ENCODE measurements around the gene CCDC43. TPM values are rescaled to one million over a fixed set of nuclear protein-coding genes. Genes with fewer than 3 reads are reported as not detected.

Gene CCDC43
- total and polyA plus RNA-seq, 2 of the 8 experiments (the other 6 are each of a cell fraction or from before 2014, with no cell fraction given), result 4.9 to 38.1 TPM

GRCh38 chr17:44673893-44674292 is 15.7 kb downstream of the CCDC43 start:
- H4K5ac ChIP-seq (ENCODE audit: insufficient read length, low read depth, low read length), result no peak overlapping the region
- H4K8ac ChIP-seq (ENCODE audit: extremely low read depth, insufficient read depth, low read length), result no peak overlapping the region
- H2AFZ ChIP-seq (ENCODE audit: low read length), result no peak overlapping the region
- no peak overlapping the region for H2BK120ac ChIP-seq (replicated peaks; ENCODE audit: low read depth, low read length)
- WGBS, 2 experiments (ENCODE audit: extremely low coverage in 1 of 2, insufficient coverage in 1 of 2, insufficient read length in 1 of 2, insufficient replicate concordance in 2 of 2, low coverage in 1 of 2, low lambda C conversion rate in 2 of 2, missing lambda C conversion rate in 1 of 2), result 95% methylated on average over 2 of the region's 2 CpGs; no CpG with 5 or more reads in 1 of the 2 experiments
- ChIA-PET POLR2A (ENCODE audit: partially characterized antibody) (interaction anchor here (0.6 to 1.6 kb wide), 2 partner anchors 12 to 367 kb away, joined by 3 read pairs; no protein-coding TSS in a partner anchor), CTCF (ENCODE audit: partially characterized antibody) (no interaction called here)
- no peak overlapping the region for H3K27ac ChIP-seq (ENCODE audit: low read depth, low read length)
- no peaks in the 10 kb centered on the region for H3K79me2 ChIP-seq (ENCODE audit: control insufficient read depth in 1 of 2, insufficient read depth in 2 of 2, low read length in 2 of 2)
- no peak overlapping the region for H2BK12ac ChIP-seq (ENCODE audit: low read depth, low read length)
- no peaks in the 10 kb centered on the region for H3K4me1 ChIP-seq (replicated peaks in 1 of 4; ENCODE audit: control insufficient read depth in 3 of 4, insufficient read depth in 4 of 4, low read length in 3 of 4)
- no peak overlapping the region for H2BK15ac ChIP-seq (ENCODE audit: low read length)
- no peak overlapping the region for H3K18ac ChIP-seq (ENCODE audit: extremely low read depth, low read length)
- H3K23ac ChIP-seq (ENCODE audit: insufficient read length), result no peak overlapping the region
- no peak overlapping the region for H2BK5ac ChIP-seq (ENCODE audit: low read depth, low read length)
- no peak overlapping the region for H3K4me3 ChIP-seq (ENCODE audit: extremely low read depth in 1 of 4, insufficient read depth in 2 of 4, low read depth in 3 of 4, low read length in 4 of 4)
- no peak overlapping the region for H2BK20ac ChIP-seq (ENCODE audit: low read length)
- H3K79me1 ChIP-seq (ENCODE audit: low read depth, low read length), result no peaks in the 10 kb centered on the region
- no peak for FAIRE-seq
- no peak for DNase-seq (ENCODE audit: low read depth in 1 of 2, low spot score in 2 of 2)
- no peak overlapping the region for H2AK5ac ChIP-seq (ENCODE audit: low read depth, low read length)
- H3K4me2 ChIP-seq (ENCODE audit: insufficient read depth in 1 of 2, low read depth in 2 of 2, low read length in 2 of 2), result no peak overlapping the region
- peaks cover 0 to 12% (median 1%) of the 10 kb centered on the region in 4 experiments; a peak in 5 of 8 replicates for H3K36me3 ChIP-seq (ENCODE audit: control insufficient read depth in 2 of 4, insufficient read depth in 4 of 4, low read length in 3 of 4)
- H3K9me3 ChIP-seq (ENCODE audit: insufficient read depth in 2 of 2, low read depth in 1 of 2, low read length in 1 of 2), result no peaks in the 10 kb centered on the region
- H3K23me2 ChIP-seq (ENCODE audit: low read depth, low read length), result no peaks in the 10 kb centered on the region
- no peaks in the 10 kb centered on the region for H4K20me1 ChIP-seq (replicated peaks in 1 of 2; ENCODE audit: control insufficient read depth in 1 of 2, insufficient read depth in 2 of 2, low read length in 2 of 2)
- no peaks in the 10 kb centered on the region for H3K27me3 ChIP-seq (replicated peaks in 1 of 4; ENCODE audit: control insufficient read depth in 3 of 4, extremely low read depth in 1 of 4, insufficient read depth in 3 of 4, low read length in 3 of 4)
- H3K4ac ChIP-seq (replicated peaks; ENCODE audit: insufficient read length, low read depth, low read length), result no peak overlapping the region
- no peak overlapping the region for H4K91ac ChIP-seq (replicated peaks; ENCODE audit: insufficient read length, low read length)
- H3K14ac ChIP-seq (ENCODE audit: insufficient read length), result no peak overlapping the region
- no peak overlapping the region for H3K9ac ChIP-seq (replicated peaks in 1 of 4; ENCODE audit: extremely low read depth in 1 of 4, low read depth in 3 of 4, low read length in 3 of 4)
- no peak overlapping the region for H3K56ac ChIP-seq (replicated peaks; ENCODE audit: insufficient read length, low read depth, low read length)
- TF ChIP-seq ATF3 (IDR thresholded peaks at IDR 0.05; ENCODE audit: insufficient read depth, low read depth, low read length) (no peak), KDM5A (IDR thresholded peaks at IDR 0.05; ENCODE audit: low read length) (no peak), GTF2F1 (IDR thresholded peaks at IDR 0.05; ENCODE audit: borderline replicate concordance, low read depth, low read length) (no peak), CBX8 (IDR thresholded peaks at IDR 0.05; ENCODE audit: borderline replicate concordance, low read depth, low read length) (no peak), BCL11A (IDR thresholded peaks at IDR 0.05; ENCODE audit: low read depth in 2 of 2, low read length in 2 of 2) (no peak), CBX5 (IDR thresholded peaks at IDR 0.05; ENCODE audit: low read depth, low read length) (no peak), SUZ12 (IDR thresholded peaks at IDR 0.05; ENCODE audit: low read length) (no peak), MAFK (IDR thresholded peaks at IDR 0.05; ENCODE audit: low read depth, low read length) (no peak), POU5F1 (IDR thresholded peaks at IDR 0.05; ENCODE audit: low read depth, low read length) (no peak), CTBP2 (IDR thresholded peaks at IDR 0.05; ENCODE audit: borderline replicate concordance, insufficient read depth, insufficient read length, low read length) (no peak), TAF7 (optimal IDR thresholded peaks at IDR 0.05; ENCODE audit: borderline replicate concordance, low read depth, low read length) (no peak), FOSL1 (IDR thresholded peaks at IDR 0.05; ENCODE audit: insufficient read depth, low read depth, low read length) (no peak), RBBP5 (IDR thresholded peaks at IDR 0.05; ENCODE audit: borderline replicate concordance, low read depth, low read length) (no peak), TEAD4 (IDR thresholded peaks at IDR 0.05; ENCODE audit: low read depth, low read length) (no peak)
